HAP-1 (cell line): ENCODE data around the gene COG7.
"Not testable (repeated sequence)": the region's sequence is repeated elsewhere in the genome, so short reads cannot be mapped to it uniquely, and the experiment has no call there.

Source experiments
- DNase-seq, 2 experiments: peaks; one replicate each; pipeline ENCODE4 v3.0.0-alpha.2; 2016 to 2020; ENCODE audit warnings: low spot score in 2 of 2
- H3K27me3 ChIP-seq: fragments of 250-450 bp; sonication (Bioruptor Pico); 2 replicates; pipeline ENCODE4 v1.5.1; 2020; ENCODE audit warnings: low read depth, mild to moderate bottlenecking, moderate library complexity
- H3K36me3 ChIP-seq: fragments of 250-450 bp; sonication (Bioruptor Pico); replicated peaks from 2 replicates; pipeline ENCODE4 v1.5.1; 2020; ENCODE audit warnings: mild to moderate bottlenecking
- H3K4me1 ChIP-seq: fragments of 250-450 bp; sonication (Bioruptor Pico); 2 replicates; pipeline ENCODE4 v1.5.1; 2020; ENCODE audit warnings: mild to moderate bottlenecking
- H3K4me3 ChIP-seq: fragments of 250-450 bp; sonication (Bioruptor Pico); 2 replicates; pipeline ENCODE4 v1.5.1; 2020; ENCODE audit warnings: mild to moderate bottlenecking, moderate library complexity
- H3K9me3 ChIP-seq: fragments of 250-450 bp; sonication (Bioruptor Pico); 2 replicates; pipeline ENCODE4 v1.5.1; 2020; ENCODE audit warnings: mild to moderate bottlenecking, moderate library complexity
- in situ Hi-C: fragments of 300-500 bp; cut with MboI; formaldehyde crosslinking; loops from 3 replicates; pipeline ENCODE4 v1.14.3; 2020; ENCODE audit warnings: low sequenced_read_pairs, inconsistent platforms, mixed read lengths

Gene COG7

DNA sequence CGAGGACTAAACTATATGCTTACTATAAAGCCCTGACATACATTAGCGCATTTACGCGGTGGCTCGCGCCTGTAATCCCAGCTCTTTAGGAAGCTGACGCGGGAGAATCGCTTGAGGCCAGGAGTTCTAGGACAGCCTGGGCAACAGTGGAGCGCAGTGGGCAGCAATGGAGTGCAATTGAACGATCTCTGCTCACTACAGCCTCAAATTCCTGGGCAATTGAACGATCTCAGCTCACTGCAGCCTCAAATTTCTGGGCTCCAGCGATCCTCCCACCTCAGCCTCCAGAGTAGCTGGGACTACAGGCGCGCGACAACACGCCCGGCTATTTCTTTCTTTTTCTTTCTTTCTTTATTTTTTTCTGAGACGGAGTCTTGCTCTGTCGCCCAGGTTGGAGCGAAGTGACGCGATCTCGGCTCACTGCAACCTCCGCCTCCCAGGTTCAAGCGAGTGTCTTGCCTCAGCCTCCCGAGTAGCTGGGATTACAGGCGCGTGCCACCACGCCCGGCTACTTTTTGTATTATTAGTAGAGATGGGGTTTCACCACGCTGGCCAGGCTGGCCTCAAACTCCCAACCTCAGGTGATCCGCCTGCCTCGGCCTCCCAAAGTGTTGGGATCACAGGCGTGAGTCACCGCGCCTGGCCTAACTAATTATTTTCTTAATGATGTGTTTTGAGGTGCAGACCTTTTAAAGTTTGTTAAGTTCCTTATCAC, 506 bp upstream of the COG7 start:
- DNase-seq, result no peak
- H3K27me3 ChIP-seq, result no peaks in the 10 kb centered on the region
- peaks cover 2% of the 10 kb centered on the region; the same call in 1 of the 2 replicates for H3K4me1 ChIP-seq
- peak overlapping the region; percentile 77 for H3K4me3 ChIP-seq
- in situ Hi-C loops, result no loop called here
- no peaks in the 10 kb centered on the region for H3K9me3 ChIP-seq
- H3K36me3 ChIP-seq, result no peaks in the 10 kb centered on the region

DNA sequence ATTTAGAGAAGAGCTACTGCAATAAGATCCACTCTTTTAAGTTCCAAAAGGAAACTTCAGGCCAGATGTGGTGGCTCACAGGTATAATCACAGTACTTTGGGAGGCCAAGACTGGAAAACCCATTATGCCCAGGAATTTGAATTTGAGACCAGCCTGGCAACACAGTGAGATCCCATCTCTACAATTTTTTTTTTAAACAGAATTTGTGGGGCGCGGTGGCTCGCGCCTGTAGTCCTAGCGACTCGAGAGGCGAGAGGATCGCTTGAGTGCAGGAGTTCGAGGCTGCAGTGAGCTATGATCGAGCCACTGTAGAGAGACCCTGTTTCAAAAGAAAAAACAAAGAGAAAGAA, 793 bp downstream of the COG7 start:
- Histone ChIP-seq H3K36me3 (no peaks in the 10 kb centered on the region), H3K4me3 (peak overlapping the region; percentile 77), H3K9me3 (no peaks in the 10 kb centered on the region), H3K27me3 (no peaks in the 10 kb centered on the region), H3K4me1 (peaks cover 2% of the 10 kb centered on the region; the same call in 1 of the 2 replicates)
- in situ Hi-C loops, result no loop called here
- no peak for DNase-seq

DNA sequence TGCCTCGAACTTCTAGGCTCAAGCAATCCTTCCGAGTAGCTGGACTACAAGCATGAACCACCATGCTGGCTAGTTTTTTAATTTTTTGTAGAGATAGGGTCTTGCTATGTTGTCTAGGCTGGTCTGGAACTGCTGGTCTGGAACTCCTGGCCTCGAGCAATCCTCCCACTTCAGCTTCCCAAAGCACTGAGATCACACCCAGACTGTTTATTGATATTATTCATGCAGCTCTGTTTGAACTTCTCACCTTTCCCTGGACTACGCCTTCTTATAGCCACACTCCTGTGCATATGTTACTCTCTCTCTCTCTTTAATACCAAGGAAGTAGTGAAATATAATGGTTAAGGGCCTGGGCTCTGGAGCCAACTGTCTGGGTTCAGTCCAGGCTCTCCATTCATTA, 4.6 kb downstream of the COG7 start:
- peaks cover 2% of the 10 kb centered on the region; the same call in 1 of the 2 replicates for H3K4me1 ChIP-seq
- no peaks in the 10 kb centered on the region for H3K9me3 ChIP-seq
- no peak for DNase-seq
- H3K4me3 ChIP-seq, result no peak overlapping the region
- H3K27me3 ChIP-seq, result no peaks in the 10 kb centered on the region
- in situ Hi-C loops, result no loop called here
- peaks cover 3% of the 10 kb centered on the region for H3K36me3 ChIP-seq

- H3K4me1 ChIP-seq, H3K9me3 ChIP-seq, DNase-seq, H3K36me3 ChIP-seq, H3K27me3 ChIP-seq, H3K4me3 ChIP-seq: not testable (repeated sequence)
- in situ Hi-C loops, result loop anchor here (10.0 kb wide), 1 partner anchor 543 kb away; no protein-coding TSS in a partner anchor
Measured at GRCh38 chr16:23437542-23437941, 15.4 kb downstream of the COG7 start.

- in situ Hi-C loops, result loop anchor here (10.0 kb wide), 1 partner anchor 542 kb away; no protein-coding TSS in a partner anchor
- peaks cover 4% of the 10 kb centered on the region for H3K36me3 ChIP-seq
Measured at GRCh38 chr16:23436951-23437350, 16.0 kb downstream of the COG7 start.

GRCh38 chr16:23435500-23435899, 17.5 kb downstream of the COG7 start:
- H3K27me3 ChIP-seq, result no peaks in the 10 kb centered on the region
- no peaks in the 10 kb centered on the region for H3K4me1 ChIP-seq
- H3K9me3 ChIP-seq, result no peaks in the 10 kb centered on the region
- no peak overlapping the region for H3K4me3 ChIP-seq
- no peaks in the 10 kb centered on the region; the same call in none of the 2 replicates for H3K36me3 ChIP-seq
- peak; percentile 66 to 84 for DNase-seq
- in situ Hi-C loops, result loop anchor here (10.0 kb wide), 1 partner anchor 541 kb away; no protein-coding TSS in a partner anchor

More at GRCh38 chr16:23436951-23437350, 16.0 kb downstream of the COG7 start:
- no peak for DNase-seq
- Histone ChIP-seq H3K9me3 (no peaks in the 10 kb centered on the region), H3K27me3 (no peaks in the 10 kb centered on the region), H3K4me3 (no peak overlapping the region), H3K4me1 (no peaks in the 10 kb centered on the region)

DNA sequence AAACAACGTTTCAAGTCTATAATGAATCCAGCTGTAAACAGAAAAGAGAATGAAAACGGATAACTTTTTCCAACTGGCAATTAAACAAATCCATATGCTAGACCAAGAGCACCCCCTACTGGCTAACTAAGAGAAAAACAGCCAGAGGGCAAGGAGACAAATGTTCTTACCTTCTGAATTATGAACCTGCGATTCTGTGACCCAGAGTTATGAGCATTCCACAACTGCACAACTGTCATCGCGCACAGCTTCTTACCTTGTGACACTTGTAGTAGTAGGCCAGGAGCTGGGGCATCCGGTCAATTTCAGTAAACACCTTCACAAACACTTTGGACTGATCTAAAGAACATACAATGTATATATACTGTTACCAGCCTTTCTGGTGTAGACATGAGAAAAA, 18.6 kb downstream of the COG7 start:
- in situ Hi-C loops, result loop anchor here (10.0 kb wide), 1 partner anchor 540 kb away; no protein-coding TSS in a partner anchor
- Histone ChIP-seq H3K4me3 (no peak overlapping the region), H3K36me3 (no peaks in the 10 kb centered on the region; the same call in none of the 2 replicates)

GRCh38 chr16:23433261-23433920, 19.6 kb downstream of the COG7 start:
- DNase-seq, result no peak
- Histone ChIP-seq H3K4me3 (no peak overlapping the region), H3K9me3 (no peaks in the 10 kb centered on the region), H3K4me1 (no peaks in the 10 kb centered on the region), H3K36me3 (no peaks in the 10 kb centered on the region; the same call in none of the 2 replicates), H3K27me3 (no peaks in the 10 kb centered on the region)
- in situ Hi-C loops, result loop anchor here (10.0 kb wide), 1 partner anchor 539 kb away; no protein-coding TSS in a partner anchor

More for the DNA sequence above, 18.6 kb downstream of the COG7 start:
- peak; percentile 34 to 58 for DNase-seq
- Histone ChIP-seq H3K9me3 (no peaks in the 10 kb centered on the region), H3K4me1 (no peaks in the 10 kb centered on the region), H3K27me3 (no peaks in the 10 kb centered on the region)

DNA sequence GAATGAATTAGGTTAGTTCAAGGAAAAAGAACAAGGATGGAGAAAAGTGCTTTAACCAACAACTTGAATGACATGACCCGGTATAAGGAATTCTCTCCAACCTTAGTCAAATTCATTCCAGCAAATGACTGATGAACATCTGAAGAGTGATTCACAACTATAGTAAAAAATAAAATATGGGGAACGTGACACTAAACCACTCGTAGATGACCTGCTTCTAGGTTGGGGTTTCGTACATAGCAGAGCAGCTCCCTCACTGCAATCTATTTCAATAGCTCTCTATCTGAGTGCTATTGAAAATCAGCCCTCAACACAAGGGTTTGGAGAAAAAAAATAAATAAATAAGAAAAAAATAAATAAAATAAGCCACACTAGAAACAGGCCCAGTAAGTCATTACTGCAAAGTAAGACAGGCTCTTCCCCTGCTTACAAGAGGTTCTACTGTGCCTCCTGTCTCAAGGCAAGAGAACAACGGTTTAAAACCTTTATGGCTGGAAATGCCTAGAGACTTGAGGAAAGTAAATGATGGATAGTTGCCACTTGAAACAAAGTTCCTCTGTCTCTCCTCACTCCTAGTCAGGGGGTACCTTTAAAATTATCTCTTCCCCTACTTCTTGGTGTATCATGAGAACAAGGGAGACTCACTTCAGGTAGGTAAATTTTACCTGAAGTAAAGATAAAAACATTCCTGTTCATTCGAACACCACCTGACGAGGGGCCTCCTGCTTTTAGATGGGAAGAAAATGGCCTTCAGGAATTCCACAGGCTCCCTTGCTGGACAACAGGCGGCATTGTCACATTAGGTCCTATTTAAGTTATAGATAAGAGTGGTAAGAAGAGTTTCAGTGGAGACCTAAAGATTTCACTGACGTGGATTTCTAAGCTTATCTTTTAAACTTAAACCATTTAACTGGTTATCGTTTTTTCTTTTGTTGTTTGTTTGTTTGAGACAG, 20.5 kb downstream of the COG7 start:
- Histone ChIP-seq H3K4me1 (no peaks in the 10 kb centered on the region), H3K27me3 (no peaks in the 10 kb centered on the region), H3K9me3 (no peaks in the 10 kb centered on the region), H3K36me3 (no peaks in the 10 kb centered on the region; the same call in none of the 2 replicates), H3K4me3 (no peak overlapping the region)
- no peak for DNase-seq
- in situ Hi-C loops, result loop anchor here (10.0 kb wide), 1 partner anchor 538 kb away; no protein-coding TSS in a partner anchor

DNA sequence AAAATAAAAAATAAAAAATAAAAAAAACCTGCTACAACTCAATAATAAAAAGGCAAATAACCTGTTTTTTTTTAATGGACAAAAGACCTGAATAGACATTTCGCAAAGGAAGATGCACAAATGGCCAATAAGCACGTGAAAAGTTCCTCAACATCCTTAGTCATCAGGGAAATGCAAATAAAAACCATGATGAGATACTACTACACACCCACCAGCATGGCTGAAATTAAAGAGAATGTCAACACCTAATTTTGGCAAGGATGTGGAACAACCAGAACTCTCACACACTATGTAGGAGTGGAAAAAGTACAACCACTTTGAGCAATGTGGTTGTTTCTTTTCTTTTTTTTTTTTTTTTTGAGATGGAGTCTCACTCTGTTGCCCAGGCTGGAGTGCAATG, 24.6 kb downstream of the COG7 start:
- DNase-seq, result no peak
- in situ Hi-C loops, result loop anchor here (5.0 kb wide), 1 partner anchor 251 kb away; no protein-coding TSS in a partner anchor
- H3K27me3 ChIP-seq, result no peaks in the 10 kb centered on the region
- no peaks in the 10 kb centered on the region for H3K9me3 ChIP-seq
- H3K4me3 ChIP-seq, result no peak overlapping the region
- peaks cover 4% of the 10 kb centered on the region; the same call in 1 of the 2 replicates for H3K4me1 ChIP-seq
- no peaks in the 10 kb centered on the region; the same call in none of the 2 replicates for H3K36me3 ChIP-seq

DNA sequence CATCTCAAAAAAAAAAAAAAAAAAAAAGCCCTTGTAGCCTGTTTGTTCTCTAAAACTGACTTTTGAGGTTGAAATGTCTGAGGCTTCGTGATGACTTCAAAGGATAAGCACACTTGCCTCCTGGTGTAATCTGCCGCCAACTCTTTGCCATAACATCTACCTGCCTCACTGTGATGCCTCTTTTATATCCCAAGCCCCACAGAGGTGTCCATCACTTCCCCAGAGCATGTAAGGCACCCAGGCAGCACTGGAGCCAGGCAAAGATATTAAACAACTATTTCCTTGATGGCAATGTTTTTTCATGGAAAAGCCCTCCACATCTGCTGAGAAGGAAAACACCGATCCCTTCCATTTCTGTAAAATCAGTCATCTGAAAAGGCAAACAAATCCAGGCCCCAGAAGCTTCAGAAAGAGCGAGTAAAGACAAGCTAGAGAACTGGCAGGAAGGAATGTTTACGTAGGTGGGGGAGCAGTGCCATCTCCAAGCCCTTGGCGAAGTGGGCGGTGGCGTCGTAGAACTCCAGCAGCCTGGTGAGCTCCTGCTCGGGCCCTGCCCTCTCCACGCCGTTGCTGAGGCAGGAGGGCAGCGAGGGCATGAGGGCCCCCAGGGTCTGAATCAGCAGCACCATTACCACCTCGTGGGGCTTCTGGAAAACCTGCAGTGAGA, 28.6 kb downstream of the COG7 start:
- Histone ChIP-seq H3K9me3 (no peaks in the 10 kb centered on the region), H3K36me3 (no peaks in the 10 kb centered on the region), H3K4me1 (peaks cover 14% of the 10 kb centered on the region), H3K27me3 (no peaks in the 10 kb centered on the region), H3K4me3 (no peak overlapping the region)
- in situ Hi-C loops, result no loop called here
- DNase-seq, result no peak

DNA sequence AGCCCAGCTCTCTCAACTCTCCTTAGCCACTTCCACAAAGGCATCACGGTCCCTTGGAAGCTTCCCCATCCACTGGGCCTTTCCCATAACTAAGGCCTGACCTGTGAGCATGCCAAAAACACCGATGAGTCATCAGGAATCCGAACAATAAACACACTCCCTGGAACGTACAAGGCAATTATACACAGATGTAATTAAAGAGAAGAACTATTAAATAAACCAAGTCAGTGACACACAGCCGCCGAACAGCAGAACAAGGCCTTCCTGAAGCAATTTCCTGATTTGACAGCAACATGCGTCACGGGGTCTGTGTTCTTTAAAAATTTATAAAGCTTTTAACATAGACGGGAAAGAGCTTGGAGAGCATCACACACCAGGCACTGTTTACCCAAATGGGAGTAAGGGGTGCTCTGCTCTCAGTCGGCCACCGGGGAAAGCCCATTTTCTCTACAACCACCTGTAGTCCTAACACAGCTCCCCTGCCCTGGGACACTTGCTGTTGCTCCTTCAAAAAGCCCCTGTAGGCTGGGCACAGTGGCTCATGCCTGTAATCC, 29.4 kb downstream of the COG7 start:
- Histone ChIP-seq H3K4me1 (peaks cover 14% of the 10 kb centered on the region), H3K4me3 (no peak overlapping the region), H3K27me3 (no peaks in the 10 kb centered on the region), H3K9me3 (no peaks in the 10 kb centered on the region), H3K36me3 (no peaks in the 10 kb centered on the region)
- DNase-seq, result peak; percentile 49 to 53
- in situ Hi-C loops, result no loop called here
